GM18517 (cell line): ENCODE results near the gene ETNK2.

Source experiments
- ATAC-seq: cut with Tn5 transposase; IDR thresholded peaks from one replicate; pipeline ENCODE4 v1.9.1; 2021; ENCODE audit warnings: mild to moderate bottlenecking, moderate library complexity; ENCODE audit not compliant: unreplicated experiment

Gene ETNK2

GRCh38 chr1:204149635-204150565, 1.9 kb downstream of the ETNK2 start:
- ATAC-seq = no peak

GRCh38 chr1:204149107-204149506, 2.7 kb downstream of the ETNK2 start:
- no peak for ATAC-seq

DNA sequence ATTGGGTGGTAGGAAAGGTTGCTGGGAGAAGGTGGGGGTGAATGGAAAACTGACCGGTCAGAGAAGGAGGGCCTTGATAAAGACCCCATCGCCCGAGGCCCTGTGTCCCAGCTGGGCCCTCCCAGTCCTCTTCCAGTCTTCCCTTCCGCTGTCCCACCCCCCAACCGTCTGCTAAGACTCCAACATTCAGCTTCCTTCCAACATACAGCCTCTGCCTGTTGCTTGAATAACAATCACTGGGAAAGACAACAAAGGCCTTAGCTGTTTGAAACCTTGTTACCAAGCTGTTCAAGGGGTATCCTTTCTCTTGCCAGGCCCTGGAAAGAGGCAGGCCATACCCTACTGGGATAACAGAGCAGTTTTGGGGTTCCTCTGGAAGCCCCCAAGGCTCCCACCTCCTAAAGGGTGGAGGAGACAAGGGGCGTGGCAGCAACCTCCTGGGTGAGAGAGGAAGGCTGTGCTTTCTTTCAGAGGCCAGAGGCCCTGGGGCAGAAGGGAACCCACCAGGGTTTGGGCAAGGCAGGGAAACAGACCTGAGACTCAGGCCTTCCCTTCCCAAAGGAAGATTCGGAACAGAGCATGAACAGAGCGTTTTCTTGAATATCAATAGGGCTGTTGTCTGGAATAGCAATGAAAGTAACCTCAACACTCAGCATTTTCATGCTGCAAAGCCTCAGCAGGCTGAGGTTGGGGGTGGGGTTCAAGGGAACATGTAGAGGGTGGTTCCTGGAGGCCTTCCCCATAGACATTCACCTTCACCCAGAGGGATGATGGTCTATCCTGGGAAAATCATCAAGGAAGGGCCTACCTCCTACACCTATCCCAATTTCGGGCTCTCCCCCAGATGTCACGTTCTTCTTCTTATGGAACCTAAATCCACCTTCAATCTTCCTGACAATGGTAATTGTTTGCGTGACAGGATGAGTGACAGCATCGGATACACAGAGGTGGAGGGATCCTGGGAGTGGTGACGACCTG, 4.1 kb downstream of the ETNK2 start:
- ATAC-seq = no peak

- no peak for ATAC-seq
Observed at GRCh38 chr1:204146965-204147364, 4.9 kb downstream of the ETNK2 start.

- ATAC-seq = no peak
Observed at GRCh38 chr1:204146309-204146708, 5.5 kb downstream of the ETNK2 start.

GRCh38 chr1:204145033-204145504, 6.8 kb downstream of the ETNK2 start:
- no peak for ATAC-seq

DNA sequence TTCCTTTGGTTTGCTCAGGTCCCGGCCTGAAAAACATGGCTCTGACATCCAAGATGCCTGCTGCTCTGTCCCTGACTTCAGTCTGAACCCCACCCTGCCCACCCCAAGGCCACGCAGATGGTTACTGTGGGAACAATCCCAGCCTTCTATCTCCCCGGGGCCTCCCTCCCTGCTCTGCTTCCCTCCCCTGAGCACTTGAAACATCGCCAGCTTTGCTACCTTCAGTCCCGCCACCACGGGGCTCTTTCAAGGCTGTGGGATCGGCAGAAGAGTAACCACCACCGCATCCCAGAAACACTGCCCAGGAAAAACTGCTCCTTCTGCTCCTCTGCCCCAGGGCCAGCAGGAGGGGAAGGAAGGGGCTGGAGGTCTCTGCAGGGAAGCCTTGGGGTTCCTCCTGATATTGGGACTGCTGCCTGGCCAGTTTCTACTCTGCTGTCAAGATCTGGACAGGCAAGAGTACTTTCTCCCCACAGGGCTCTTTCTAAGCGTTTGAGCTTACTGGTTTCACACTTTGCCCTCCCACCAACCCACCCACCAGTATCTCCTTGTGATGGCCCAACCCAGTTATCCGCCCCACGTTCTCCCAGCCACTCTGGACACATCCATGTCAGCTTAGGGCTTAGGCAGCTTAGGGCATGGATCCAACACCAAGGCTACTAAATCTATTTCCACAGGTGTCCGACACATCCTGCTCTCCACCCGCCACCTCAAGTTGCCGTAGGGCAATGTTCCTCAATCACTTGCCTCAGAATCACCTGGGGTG, 8.4 kb downstream of the ETNK2 start:
- no peak for ATAC-seq

DNA sequence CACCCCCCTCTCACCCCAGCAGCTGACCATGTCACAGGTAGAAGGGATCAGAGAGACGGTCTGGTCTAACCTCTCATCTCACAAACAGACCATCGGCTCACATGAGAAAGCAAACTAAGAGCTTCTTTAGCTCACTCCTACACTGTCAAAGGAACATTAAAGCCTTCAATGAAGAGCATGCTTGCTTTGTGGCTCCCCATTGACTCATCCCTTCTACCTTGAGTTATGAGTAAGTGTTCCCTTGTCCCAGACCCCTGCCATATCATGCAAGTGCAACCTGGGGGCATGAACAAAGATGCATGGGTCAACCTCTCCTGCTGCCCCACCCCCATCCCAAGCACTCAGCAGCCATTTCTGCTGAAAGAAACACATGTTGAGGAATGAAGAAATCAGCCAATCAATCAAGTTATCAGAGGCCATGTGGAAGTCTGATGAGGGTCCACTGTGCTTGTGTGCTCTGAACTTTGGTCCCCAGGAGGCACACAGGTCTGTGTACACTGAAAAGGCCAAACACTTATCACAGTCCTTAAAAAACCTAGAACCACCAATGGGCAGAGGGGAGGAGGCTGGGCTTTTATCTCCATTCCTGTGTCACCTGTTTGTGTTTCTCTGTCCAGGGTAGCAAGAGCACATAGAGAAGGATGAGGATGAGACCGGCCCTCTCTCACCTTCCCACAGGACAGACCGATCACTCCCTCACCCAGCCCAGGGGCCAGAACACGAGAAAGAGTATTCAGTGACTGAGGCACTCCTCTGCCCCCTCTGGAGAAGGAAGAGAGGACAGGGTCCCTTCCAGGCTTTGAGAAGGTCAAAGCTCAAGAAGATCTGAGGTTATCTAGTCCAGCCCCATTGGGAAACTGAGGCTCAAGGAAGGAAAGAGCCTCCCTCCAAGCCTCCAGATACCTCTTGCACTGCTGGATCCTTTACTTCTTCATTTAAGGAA, 9.5 kb downstream of the ETNK2 start:
- ATAC-seq = no peak

DNA sequence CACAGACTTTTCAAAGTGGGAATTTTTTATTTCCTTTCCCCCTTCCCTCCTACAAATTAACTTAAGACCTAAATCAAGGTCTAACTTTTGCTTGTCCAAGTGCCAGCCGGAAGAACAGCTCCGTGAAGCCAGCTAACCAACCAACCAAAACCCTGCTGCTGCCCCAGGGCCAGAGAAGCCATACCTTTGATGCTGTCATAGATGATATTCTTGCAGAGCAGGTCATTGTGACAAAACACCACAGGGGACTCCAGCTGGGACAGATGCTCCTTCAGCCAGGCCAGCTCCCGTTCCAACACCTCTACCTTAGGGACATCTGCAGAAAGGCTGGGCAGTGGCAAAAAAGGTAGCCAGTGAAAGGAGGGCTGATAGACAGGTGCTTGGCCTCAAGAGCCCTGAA, 10.7 kb downstream of the ETNK2 start:
- no peak for ATAC-seq

- ATAC-seq = no peak
Observed at GRCh38 chr1:204139952-204140351, 11.9 kb downstream of the ETNK2 start.

DNA sequence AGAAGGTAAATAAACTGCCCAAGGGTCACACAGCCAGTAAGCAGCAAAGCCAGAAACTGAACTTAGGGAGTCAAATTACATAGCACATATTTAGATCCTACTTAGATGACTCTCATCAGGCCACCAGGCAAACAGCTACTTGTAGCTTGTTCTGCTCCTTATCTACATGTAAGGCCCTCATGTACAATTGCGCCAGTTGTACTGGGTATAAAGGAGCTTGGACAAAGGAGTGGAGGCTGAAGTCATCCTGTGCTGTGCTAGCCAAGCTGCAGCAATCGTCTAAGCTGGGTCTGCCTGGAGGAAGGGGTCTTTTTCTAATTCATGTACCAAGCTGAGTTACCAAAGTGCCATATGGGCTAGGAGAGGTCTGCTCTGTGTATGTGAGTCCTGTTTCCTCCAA, 12.8 kb downstream of the ETNK2 start:
- ATAC-seq = no peak

- no peak for ATAC-seq
Observed at GRCh38 chr1:204136814-204137213, 15.0 kb downstream of the ETNK2 start.

GRCh38 chr1:204134103-204134502, 17.7 kb downstream of the ETNK2 start:
- no peak for ATAC-seq

- no peak for ATAC-seq
Observed at GRCh38 chr1:204132718-204133117, 19.1 kb downstream of the ETNK2 start.

DNA sequence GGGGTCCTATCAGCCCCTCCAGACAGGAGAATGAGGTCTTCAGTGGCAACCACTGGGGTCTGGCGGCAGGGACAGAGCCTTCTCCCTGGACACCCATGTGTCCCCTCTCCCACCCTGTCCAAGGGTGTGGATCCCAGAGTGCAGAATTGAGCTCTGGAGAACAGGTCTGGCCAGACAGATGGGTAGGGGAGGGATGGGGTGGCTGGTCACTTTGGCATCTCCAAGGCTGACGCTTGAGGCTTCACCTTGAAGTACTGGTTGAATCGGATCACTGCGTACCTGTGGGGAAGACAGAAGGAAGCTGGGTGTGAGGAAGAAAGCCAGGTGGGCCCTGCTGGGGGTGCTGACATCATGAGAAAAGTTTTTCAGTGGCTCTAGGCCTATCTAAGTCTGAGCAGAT, 19.9 kb downstream of the ETNK2 start:
- ATAC-seq = no peak

DNA sequence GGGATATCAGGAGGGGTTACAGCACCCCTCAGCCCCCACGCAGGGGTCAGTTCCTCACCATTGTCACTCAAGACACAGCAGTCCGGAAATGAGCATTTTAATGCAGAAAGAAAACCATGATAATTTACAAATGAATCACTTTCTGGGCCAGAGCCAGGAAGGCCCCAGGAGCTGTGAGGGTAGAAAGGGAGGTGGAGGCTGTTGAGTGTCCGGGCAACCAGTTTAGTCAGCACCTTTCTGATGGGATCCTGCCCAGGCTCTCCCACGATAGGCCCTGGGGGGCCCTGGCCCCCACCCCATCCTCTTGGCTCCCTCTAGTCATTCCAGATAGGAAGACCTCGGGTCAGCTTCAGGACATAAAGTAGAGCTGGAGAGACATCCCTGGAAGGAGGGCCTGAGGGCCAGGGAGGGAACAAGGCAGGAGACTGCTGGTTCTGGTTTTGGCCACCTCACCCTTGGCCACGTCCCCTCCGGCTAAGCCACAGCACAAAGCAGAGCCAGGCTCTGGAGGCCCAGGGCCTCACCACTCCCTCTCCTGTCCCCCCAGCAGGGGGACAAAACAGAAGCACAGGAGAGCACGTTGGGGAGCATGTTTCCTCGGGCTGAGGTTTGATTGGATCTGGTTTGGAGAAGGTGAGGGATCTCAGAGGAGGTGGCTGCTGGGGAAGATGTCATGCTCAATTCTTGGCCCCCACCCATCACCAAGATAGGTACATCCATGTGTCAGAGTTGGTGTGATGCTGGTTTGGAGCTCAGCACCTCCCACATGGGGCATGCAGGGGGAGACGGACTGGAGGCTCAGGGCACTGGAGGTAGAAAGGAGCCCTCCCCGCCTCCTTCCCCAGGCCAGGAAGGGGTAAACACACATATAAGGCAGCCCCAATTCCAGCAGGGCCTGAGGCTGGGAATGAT, 20.6 kb downstream of the ETNK2 start:
- no peak for ATAC-seq

GRCh38 chr1:204130178-204130577, 21.7 kb downstream of the ETNK2 start:
- ATAC-seq = no peak
